ENCODE results near the gene ZBTB2.

Gene ZBTB2

DNA sequence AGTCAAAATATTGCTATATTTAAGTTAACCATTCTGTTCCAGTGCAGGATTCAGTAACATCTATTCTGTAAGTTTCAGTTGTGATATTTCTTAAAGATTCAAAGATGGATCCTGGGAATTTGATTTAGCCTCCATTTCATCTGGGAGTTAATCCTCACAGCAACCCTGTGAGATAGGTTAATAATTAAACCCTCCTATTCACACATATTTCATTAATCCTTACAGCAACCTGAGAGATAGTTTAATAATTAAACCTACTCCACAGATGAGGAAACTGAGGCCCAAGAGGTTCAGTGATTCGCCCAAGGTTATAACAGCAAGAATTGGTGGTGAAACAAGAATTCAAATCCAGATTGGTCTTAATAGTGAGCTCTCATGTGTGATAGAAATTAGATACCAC is 10.9 kb upstream of the ZBTB2 start:
- H3K9me3 ChIP-seq (ENCODE audit: control insufficient read depth in 1 of 2, low read length in 2 of 2), result no peaks in the 10 kb centered on the region
- no peak overlapping the region for H3K4me3 ChIP-seq (ENCODE audit: low read depth in 1 of 2, low read length in 2 of 2)
- H3K27ac ChIP-seq (ENCODE audit: low read length), result no peak overlapping the region
- H3K27me3 ChIP-seq (ENCODE audit: low read depth, low read length), result no peaks in the 10 kb centered on the region
- H3K4me1 ChIP-seq (ENCODE audit: control insufficient read depth in 1 of 2, insufficient read depth in 2 of 2, low read length in 2 of 2), result peaks cover 0 to 7% of the 10 kb centered on the region in 2 donors
- peaks cover 3 to 6% of the 10 kb centered on the region in 2 donors for H3K36me3 ChIP-seq (ENCODE audit: control insufficient read depth in 1 of 2, insufficient read depth in 2 of 2, low read length in 2 of 2)

DNA sequence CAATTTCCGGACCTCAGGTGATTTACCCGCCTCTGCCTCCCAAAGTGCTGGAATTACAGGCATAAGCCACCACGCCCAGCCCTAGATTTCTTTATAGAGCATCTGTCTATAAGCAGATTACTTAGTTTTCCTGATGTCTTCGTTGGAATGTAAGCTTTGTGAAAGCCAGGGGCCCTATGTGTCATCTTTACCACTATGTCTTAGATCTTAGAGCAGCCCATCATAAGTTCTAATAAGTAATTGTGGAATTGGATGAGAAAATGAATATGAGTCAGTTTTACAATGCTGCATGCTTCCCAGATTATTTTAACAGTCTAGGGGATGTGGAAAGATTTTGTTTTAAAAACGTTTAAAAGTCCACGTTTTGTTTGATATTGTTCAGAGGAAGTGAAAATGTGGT is 9.1 kb upstream of the ZBTB2 start:
- Histone ChIP-seq H3K9me3 (ENCODE audit: control insufficient read depth in 1 of 2, low read length in 2 of 2) (no peaks in the 10 kb centered on the region), H3K27me3 (ENCODE audit: low read depth, low read length) (no peaks in the 10 kb centered on the region), H3K4me1 (ENCODE audit: control insufficient read depth in 1 of 2, insufficient read depth in 2 of 2, low read length in 2 of 2) (peaks cover 0 to 7% of the 10 kb centered on the region in 2 donors), H3K27ac (ENCODE audit: low read length) (no peak overlapping the region), H3K36me3 (ENCODE audit: control insufficient read depth in 1 of 2, insufficient read depth in 2 of 2, low read length in 2 of 2) (peaks cover 3 to 6% of the 10 kb centered on the region in 2 donors), H3K4me3 (ENCODE audit: low read depth in 1 of 2, low read length in 2 of 2) (no peak overlapping the region)

DNA sequence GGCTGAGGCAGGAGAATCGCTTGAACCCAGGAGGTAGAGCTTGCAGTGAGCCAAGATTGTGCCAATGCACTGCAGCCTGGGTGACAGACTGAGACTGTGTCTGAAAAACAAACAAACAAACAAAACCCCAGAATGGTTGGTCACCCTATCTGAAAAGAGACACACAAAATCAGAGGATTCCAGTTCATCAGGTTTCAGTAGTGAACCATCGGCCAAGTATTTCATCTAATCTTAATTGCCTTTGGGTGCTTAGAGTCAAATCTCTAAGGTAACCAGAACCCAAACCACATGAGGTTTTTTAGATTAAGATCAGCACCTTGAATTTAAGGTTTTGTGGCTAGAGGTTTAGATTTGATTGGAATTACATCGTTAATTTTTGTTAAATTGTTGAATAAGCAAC is 8.3 kb upstream of the ZBTB2 start:
- no peaks in the 10 kb centered on the region for H3K9me3 ChIP-seq (ENCODE audit: control insufficient read depth in 1 of 2, low read length in 2 of 2)
- no peaks in the 10 kb centered on the region for H3K27me3 ChIP-seq (ENCODE audit: low read depth, low read length)
- H3K4me3 ChIP-seq (ENCODE audit: low read depth in 1 of 2, low read length in 2 of 2), result no peak overlapping the region
- no peak overlapping the region for H3K27ac ChIP-seq (ENCODE audit: low read length)
- peaks cover 0 to 6% of the 10 kb centered on the region in 2 donors for H3K36me3 ChIP-seq (ENCODE audit: control insufficient read depth in 1 of 2, insufficient read depth in 2 of 2, low read length in 2 of 2)
- H3K4me1 ChIP-seq (ENCODE audit: control insufficient read depth in 1 of 2, insufficient read depth in 2 of 2, low read length in 2 of 2), result peaks cover 0 to 12% of the 10 kb centered on the region in 2 donors

DNA sequence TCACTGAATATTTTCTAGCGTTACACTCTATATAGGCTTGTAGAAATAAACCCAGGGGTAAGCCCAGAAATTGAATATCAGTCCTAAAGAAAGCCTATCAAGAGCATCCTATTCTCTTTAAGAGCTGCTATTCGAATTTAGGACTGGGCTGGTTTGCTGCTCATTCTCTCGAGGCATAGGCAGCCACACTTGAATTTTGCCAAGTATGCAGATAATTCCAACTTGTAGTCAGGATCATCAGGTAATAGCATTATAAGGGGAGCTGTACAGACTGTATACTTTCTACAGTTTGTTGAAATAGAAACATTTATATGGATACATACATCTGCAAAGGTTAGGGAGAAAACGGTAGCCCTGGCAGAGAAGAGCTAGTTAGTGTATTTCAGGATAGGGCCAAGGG is 2.1 kb upstream of the ZBTB2 start:
- H3K27ac ChIP-seq (ENCODE audit: low read length), result no peak overlapping the region
- no peaks in the 10 kb centered on the region for H3K9me3 ChIP-seq (ENCODE audit: control insufficient read depth in 1 of 2, low read length in 2 of 2)
- no peaks in the 10 kb centered on the region for H3K27me3 ChIP-seq (ENCODE audit: low read depth, low read length)
- H3K4me3 ChIP-seq (ENCODE audit: low read depth in 1 of 2, low read length in 2 of 2), result no peak overlapping the region
- H3K4me1 ChIP-seq (ENCODE audit: control insufficient read depth in 1 of 2, insufficient read depth in 2 of 2, low read length in 2 of 2), result peaks cover 9 to 33% of the 10 kb centered on the region in 2 donors
- H3K36me3 ChIP-seq (ENCODE audit: control insufficient read depth in 1 of 2, insufficient read depth in 2 of 2, low read length in 2 of 2), result peaks cover 0 to 7% of the 10 kb centered on the region in 2 donors

DNA sequence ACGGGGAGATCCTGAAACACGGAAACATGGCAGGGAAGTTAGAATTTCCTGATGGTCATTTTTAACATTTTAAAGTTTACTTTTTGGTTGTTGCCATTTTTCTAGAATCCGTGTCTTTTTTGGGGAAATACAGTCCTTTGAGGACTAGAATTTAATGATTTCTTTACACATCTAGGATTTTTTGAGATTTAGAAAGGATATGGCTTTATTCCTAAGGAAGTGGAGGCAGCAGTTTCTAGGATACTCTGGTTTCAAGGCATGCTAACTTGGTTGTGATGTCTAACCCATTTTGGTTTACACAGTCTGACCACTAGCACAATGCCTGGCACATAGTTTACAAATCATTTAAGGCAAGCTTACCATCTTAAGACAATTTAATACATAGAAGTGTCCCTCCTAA is 1.1 kb upstream of the ZBTB2 start:
- peaks cover 0 to 7% of the 10 kb centered on the region in 2 donors for H3K36me3 ChIP-seq (ENCODE audit: control insufficient read depth in 1 of 2, insufficient read depth in 2 of 2, low read length in 2 of 2)
- no peaks in the 10 kb centered on the region for H3K9me3 ChIP-seq (ENCODE audit: control insufficient read depth in 1 of 2, low read length in 2 of 2)
- peak overlapping the region; percentile 67 to 91 for H3K4me3 ChIP-seq (ENCODE audit: low read depth in 1 of 2, low read length in 2 of 2)
- peaks cover 9 to 34% of the 10 kb centered on the region in 2 donors for H3K4me1 ChIP-seq (ENCODE audit: control insufficient read depth in 1 of 2, insufficient read depth in 2 of 2, low read length in 2 of 2)
- peak overlapping the region; percentile 64 for H3K27ac ChIP-seq (ENCODE audit: low read length)
- no peaks in the 10 kb centered on the region for H3K27me3 ChIP-seq (ENCODE audit: low read depth, low read length)

DNA sequence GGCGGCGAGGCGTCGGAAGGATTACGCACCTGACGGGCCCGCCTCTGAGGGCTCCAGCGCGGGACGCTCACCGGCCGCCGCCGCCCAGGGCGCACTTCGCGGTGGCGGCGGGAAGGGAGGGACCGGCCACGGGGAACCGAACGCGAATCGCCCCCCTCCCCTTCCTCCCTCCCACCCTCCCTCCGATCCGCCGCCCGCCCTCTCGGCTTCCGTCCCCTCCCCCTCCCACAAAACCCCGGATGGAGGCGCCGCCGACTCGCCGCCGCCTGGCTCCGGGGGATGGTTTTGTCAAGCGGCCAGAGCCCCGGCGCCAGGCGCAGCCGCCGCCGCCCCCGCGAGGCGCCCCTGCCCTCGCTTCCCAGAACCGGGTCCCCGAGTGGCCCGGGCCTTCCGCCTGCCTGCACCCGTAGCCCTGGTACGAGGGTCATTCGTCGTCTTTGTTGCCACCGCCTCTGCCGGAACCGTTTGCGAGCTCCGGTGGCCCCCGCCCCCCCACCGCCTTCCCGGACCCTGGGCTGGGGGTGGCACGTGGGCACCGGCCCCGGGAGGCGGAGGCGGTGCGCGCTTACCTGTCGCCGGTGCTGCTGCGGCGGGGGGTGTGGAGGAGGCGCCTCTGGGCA is 398 bp downstream of the ZBTB2 start:
- Histone ChIP-seq H3K4me1 (ENCODE audit: control insufficient read depth in 1 of 2, insufficient read depth in 2 of 2, low read length in 2 of 2) (peaks cover 9 to 35% of the 10 kb centered on the region in 2 donors), H3K27me3 (ENCODE audit: low read depth, low read length) (no peaks in the 10 kb centered on the region), H3K36me3 (ENCODE audit: control insufficient read depth in 1 of 2, insufficient read depth in 2 of 2, low read length in 2 of 2) (peaks cover 0 to 7% of the 10 kb centered on the region in 2 donors), H3K9me3 (ENCODE audit: control insufficient read depth in 1 of 2, low read length in 2 of 2) (no peaks in the 10 kb centered on the region), H3K4me3 (ENCODE audit: low read depth in 1 of 2, low read length in 2 of 2) (peak overlapping the region; percentile 37 to 91), H3K27ac (ENCODE audit: low read length) (peak overlapping the region; percentile 52)

DNA sequence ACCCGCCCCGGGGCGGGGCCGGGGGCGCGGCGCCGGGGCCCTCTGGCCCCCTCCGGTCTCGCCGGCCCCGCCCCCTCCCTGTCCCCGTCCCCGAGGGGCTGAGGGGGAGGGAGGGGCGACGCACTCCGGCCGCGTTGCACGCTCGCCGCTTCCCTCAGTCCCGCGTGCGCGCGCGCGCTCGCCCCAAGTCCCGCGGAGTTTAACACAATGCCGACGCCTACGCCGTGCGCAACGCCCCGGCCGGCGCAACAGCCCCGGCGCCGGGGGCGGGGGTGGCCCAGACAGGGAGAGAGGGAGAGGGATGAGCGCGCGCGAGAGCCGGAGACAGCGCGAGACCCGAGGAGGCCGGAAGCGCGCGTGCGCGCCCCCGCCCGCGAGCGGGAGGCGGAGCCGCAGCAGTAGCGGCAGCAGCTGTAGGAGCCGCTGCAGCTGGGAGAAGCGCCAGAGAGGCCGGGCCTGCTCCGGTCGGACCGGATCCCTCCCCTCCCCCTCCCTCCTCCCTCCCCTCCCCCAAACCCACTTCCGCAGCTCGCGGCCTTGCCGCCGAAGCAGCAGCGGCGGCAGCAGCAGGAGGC is 996 bp downstream of the ZBTB2 start:
- H3K4me3 ChIP-seq (ENCODE audit: low read depth in 1 of 2, low read length in 2 of 2), result peak overlapping the region in 1 of 2 donors; percentile 91
- peak overlapping the region; percentile 24 for H3K27ac ChIP-seq (ENCODE audit: low read length)
- no peaks in the 10 kb centered on the region for H3K27me3 ChIP-seq (ENCODE audit: low read depth, low read length)
- no peaks in the 10 kb centered on the region for H3K9me3 ChIP-seq (ENCODE audit: control insufficient read depth in 1 of 2, low read length in 2 of 2)
- peaks cover 9 to 34% of the 10 kb centered on the region in 2 donors for H3K4me1 ChIP-seq (ENCODE audit: control insufficient read depth in 1 of 2, insufficient read depth in 2 of 2, low read length in 2 of 2)
- peaks cover 0 to 7% of the 10 kb centered on the region in 2 donors for H3K36me3 ChIP-seq (ENCODE audit: control insufficient read depth in 1 of 2, insufficient read depth in 2 of 2, low read length in 2 of 2)

DNA sequence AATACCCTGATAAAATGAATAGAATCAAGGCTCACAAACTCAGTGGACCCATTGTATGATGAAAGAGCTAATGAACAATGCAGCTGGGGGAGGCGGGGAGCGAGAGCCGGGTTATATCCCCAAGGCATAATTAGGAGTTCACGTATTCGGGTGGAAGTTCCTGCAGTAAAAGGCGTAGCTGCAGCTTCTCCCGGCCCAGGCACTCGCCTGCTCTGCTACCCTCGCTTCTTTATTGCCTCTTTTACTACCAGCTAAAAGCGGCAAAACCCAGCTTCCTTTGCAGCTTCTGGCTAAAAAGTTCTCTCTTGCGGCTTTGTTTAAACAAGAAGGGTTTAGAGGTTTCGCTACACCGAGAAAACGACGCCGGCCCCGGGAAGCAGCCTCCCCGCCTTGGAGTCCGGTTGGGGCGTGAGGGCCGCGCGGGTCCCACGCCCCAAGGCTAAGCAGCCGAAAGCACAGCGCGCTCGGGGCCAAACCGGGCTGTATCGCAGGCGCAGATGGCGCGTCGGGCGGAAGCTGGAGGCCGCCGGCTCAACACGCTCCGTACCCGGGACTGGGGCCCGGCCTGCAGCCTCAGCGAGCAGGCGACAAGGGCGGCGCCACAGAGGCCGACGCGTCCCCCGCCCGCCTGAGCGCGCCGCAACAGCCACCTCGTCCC is 1.6 kb downstream of the ZBTB2 start:
- Histone ChIP-seq H3K27me3 (ENCODE audit: low read depth, low read length) (no peaks in the 10 kb centered on the region), H3K4me1 (ENCODE audit: control insufficient read depth in 1 of 2, insufficient read depth in 2 of 2, low read length in 2 of 2) (peaks cover 9 to 30% of the 10 kb centered on the region in 2 donors), H3K9me3 (ENCODE audit: control insufficient read depth in 1 of 2, low read length in 2 of 2) (no peaks in the 10 kb centered on the region), H3K27ac (ENCODE audit: low read length) (peak overlapping the region; percentile 90), H3K36me3 (ENCODE audit: control insufficient read depth in 1 of 2, insufficient read depth in 2 of 2, low read length in 2 of 2) (peaks cover 0 to 7% of the 10 kb centered on the region in 2 donors), H3K4me3 (ENCODE audit: low read depth in 1 of 2, low read length in 2 of 2) (peak overlapping the region; percentile 62 to 91)

DNA sequence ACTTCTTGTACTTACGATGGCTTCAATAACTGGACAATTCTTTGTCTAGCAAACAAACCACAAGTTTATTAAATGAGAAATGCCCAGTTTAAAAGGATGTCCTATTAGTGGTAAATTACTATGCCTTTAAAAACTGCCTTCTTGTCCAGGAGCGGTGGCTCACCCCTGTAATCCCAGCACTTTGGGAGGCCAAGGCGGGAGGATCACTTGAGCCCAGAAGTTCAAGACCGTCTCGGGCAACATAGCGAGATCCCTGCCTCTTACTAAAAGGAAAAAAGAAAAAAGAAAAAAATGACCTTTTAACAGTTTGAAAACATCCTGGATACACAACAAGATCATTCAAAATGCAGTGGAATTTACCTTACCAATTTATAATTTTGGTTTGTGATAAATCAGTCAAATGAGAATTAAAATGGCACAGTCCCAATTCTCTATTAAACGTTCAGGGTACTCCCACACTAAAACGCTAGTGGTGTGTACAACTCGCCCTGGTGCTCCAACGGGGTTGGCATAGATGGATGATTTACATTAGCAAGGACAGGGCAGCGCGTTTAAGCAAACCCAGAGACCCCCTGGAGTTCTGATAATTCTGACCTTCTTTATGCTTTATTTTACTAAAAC is 2.3 kb downstream of the ZBTB2 start:
- H3K9me3 ChIP-seq (ENCODE audit: control insufficient read depth in 1 of 2, low read length in 2 of 2), result no peaks in the 10 kb centered on the region
- peaks cover 0 to 7% of the 10 kb centered on the region in 2 donors for H3K36me3 ChIP-seq (ENCODE audit: control insufficient read depth in 1 of 2, insufficient read depth in 2 of 2, low read length in 2 of 2)
- no peaks in the 10 kb centered on the region for H3K27me3 ChIP-seq (ENCODE audit: low read depth, low read length)
- H3K4me1 ChIP-seq (ENCODE audit: control insufficient read depth in 1 of 2, insufficient read depth in 2 of 2, low read length in 2 of 2), result peaks cover 9 to 30% of the 10 kb centered on the region in 2 donors
- peak overlapping the region; percentile 62 to 91 for H3K4me3 ChIP-seq (ENCODE audit: low read depth in 1 of 2, low read length in 2 of 2)
- peak overlapping the region; percentile 90 for H3K27ac ChIP-seq (ENCODE audit: low read length)

DNA sequence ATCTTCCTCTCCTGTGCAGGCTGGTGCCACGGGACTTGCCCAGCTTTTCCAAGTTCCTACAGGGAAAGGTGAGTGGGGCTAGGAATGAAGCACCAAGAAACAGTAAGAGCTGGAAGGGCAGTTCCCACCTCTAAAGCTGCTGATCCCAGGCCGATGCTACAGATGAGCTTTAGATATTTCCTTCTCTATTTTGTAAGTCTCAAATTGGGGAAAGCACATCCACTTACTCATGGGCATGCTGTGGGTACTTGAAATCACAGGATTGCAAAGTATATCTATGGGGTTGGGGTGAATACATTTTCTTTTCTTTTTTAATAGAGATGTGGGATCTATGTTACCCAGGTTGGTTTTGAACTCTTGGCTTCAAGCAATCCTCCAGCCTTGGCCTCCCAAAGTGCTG is 3.1 kb downstream of the ZBTB2 start:
- Histone ChIP-seq H3K4me3 (ENCODE audit: low read depth in 1 of 2, low read length in 2 of 2) (no peak overlapping the region), H3K36me3 (ENCODE audit: control insufficient read depth in 1 of 2, insufficient read depth in 2 of 2, low read length in 2 of 2) (peaks cover 0 to 7% of the 10 kb centered on the region in 2 donors), H3K4me1 (ENCODE audit: control insufficient read depth in 1 of 2, insufficient read depth in 2 of 2, low read length in 2 of 2) (peaks cover 9 to 22% of the 10 kb centered on the region in 2 donors), H3K27ac (ENCODE audit: low read length) (no peak overlapping the region), H3K9me3 (ENCODE audit: control insufficient read depth in 1 of 2, low read length in 2 of 2) (no peaks in the 10 kb centered on the region), H3K27me3 (ENCODE audit: low read depth, low read length) (no peaks in the 10 kb centered on the region)

Measured in muscle layer of duodenum (tissue), 2 donors.